Tibial nerve (tissue), 4 donors: ENCODE measurements around the gene SUMF1. TPM values are rescaled to one million over a fixed set of nuclear protein-coding genes. Genes with fewer than 3 reads are reported as not detected.
A peak's percentile ranks its signal among the peaks of the same experiment; 100 is the strongest.

ENCODE experiments used
- DNase-seq, 2 donors: peaks; one replicate each; pipeline ENCODE4 v3.0.0-alpha.2; 2019; ENCODE audit warnings: low spot score in 2 of 2
- H3K27ac ChIP-seq, 4 donors: fragments of 200-600 bp; sonication (generic) in 3 of 4; one replicate each; pipeline ENCODE4 v1.5.1; 2017 to 2019; ENCODE audit warnings: mild to moderate bottlenecking in 1 of 4
- H3K27me3 ChIP-seq, 2 donors: fragments of 200-600 bp; sonication (generic) in 1 of 2; one replicate each; pipeline versions ENCODE4 v1.5.1 to v1.6.0; 2017 to 2019
- H3K36me3 ChIP-seq, 3 donors: fragments of 200-600 bp; sonication (generic); one replicate each; pipeline ENCODE4 v1.5.1; 2018 to 2019
- H3K4me1 ChIP-seq, 4 donors: fragments of 200-600 bp; sonication (generic) in 3 of 4; one replicate each; pipeline ENCODE4 v1.5.1; 2017 to 2019
- H3K4me3 ChIP-seq, 4 donors: fragments of 200-600 bp; sonication (generic) in 3 of 4; one replicate each; pipeline ENCODE4 v1.5.1; 2017 to 2019; ENCODE audit warnings: mild to moderate bottlenecking in 1 of 4, moderate library complexity in 1 of 4
- H3K9me3 ChIP-seq, 4 donors: fragments of 200-600 bp; sonication (generic) in 3 of 4; one replicate each; pipeline ENCODE4 v1.5.1; 2017 to 2019
- CTCF ChIP-seq, 5 experiments: fragments of 200-600 bp in 3 of 5; fragments of 450-650 bp in 2 of 5; sonication (generic) in 3 of 5; IDR thresholded peaks; one replicate each; pipeline ENCODE4 v1.5.1; 2016 to 2019; ENCODE audit warnings: antibody characterized with exemption in 5 of 5, mild to moderate bottlenecking in 3 of 5, moderate library complexity in 2 of 5
- EP300 ChIP-seq, 2 donors: sonication (generic); formaldehyde crosslinking; IDR thresholded peaks; one replicate each; pipeline ENCODE4 v1.6.1; 2017; ENCODE audit warnings: antibody characterized with exemption in 2 of 2, mild to moderate bottlenecking in 1 of 2
- POLR2A ChIP-seq, 2 donors: fragments of 450-650 bp; IDR thresholded peaks; one replicate each; pipeline ENCODE4 v1.6.1; 2017; ENCODE audit warnings: antibody characterized with exemption in 2 of 2, mild to moderate bottlenecking in 2 of 2, moderate library complexity in 2 of 2
- WGBS, 2 donors: methylation state at CpG; one replicate each; pipeline ENCODE4 v1.1.5; 2018; 5-methylcytosine and 5-hydroxymethylcytosine counted together
- total RNA-seq, 4 donors: library from RNA; depleted of rRNA; stranded (reverse); fragments of >200 nt; gene quantifications; one replicate each; pipeline ENCODE4 v1.1.0, GENCODE V29; 2016

SUMF1 gene
- total RNA-seq, 4 donors from 2014 or later: 49.2 to 70.6 (median 63.8) TPM

- Histone ChIP-seq H3K36me3 (peaks cover 0 to 18% (median 0%) of the 10 kb centered on the region in 3 donors), H3K27me3 (no peaks in the 10 kb centered on the region), H3K9me3 (no peaks in the 10 kb centered on the region), H3K27ac (no peak overlapping the region), H3K4me3 (no peak overlapping the region), H3K4me1 (peaks cover 0 to 13% (median 10%) of the 10 kb centered on the region in 4 donors)
- 87 to 95% methylated on average over 12 of the region's 12 CpGs for WGBS, 2 donors
- no peak for DNase-seq
- TF ChIP-seq POLR2A (IDR thresholded peaks at IDR 0.05) (no peak), EP300 (IDR thresholded peaks at IDR 0.05) (no peak), CTCF (IDR thresholded peaks at IDR 0.05) (no peak)
Measured at GRCh38 chr3:4359805-4360502, 107.1 kb downstream of the SUMF1 start.

- peaks cover 0 to 18% (median 0%) of the 10 kb centered on the region in 3 donors for H3K36me3 ChIP-seq
- H3K27ac ChIP-seq: no peak overlapping the region
- peaks cover 0 to 13% (median 10%) of the 10 kb centered on the region in 4 donors for H3K4me1 ChIP-seq
- WGBS, 2 donors: 47 to 52% methylated on average over 4 of the region's 4 CpGs
- H3K4me3 ChIP-seq: no peak overlapping the region
- DNase-seq: no peak
- H3K27me3 ChIP-seq: no peaks in the 10 kb centered on the region
- no peaks in the 10 kb centered on the region for H3K9me3 ChIP-seq
- TF ChIP-seq POLR2A (IDR thresholded peaks at IDR 0.05) (no peak), CTCF (IDR thresholded peaks at IDR 0.05) (no peak), EP300 (IDR thresholded peaks at IDR 0.05) (no peak)
Measured at GRCh38 chr3:4358273-4358672, 108.8 kb downstream of the SUMF1 start.

- no peak for TF ChIP-seq POLR2A (IDR thresholded peaks at IDR 0.05)
- TF ChIP-seq CTCF (IDR thresholded peaks at IDR 0.05): no peak
- no peak for TF ChIP-seq EP300 (IDR thresholded peaks at IDR 0.05)
- H3K9me3 ChIP-seq: no peaks in the 10 kb centered on the region
- no peak for DNase-seq
- H3K27ac ChIP-seq: peak overlapping the region in 3 of 4 donors; percentile 15 to 58 (median 46)
- H3K4me3 ChIP-seq: no peak overlapping the region
- no peaks in the 10 kb centered on the region for H3K27me3 ChIP-seq
- WGBS, 2 donors: 51 to 62% methylated on average over 10 of the region's 10 CpGs
- peaks cover 0 to 13% (median 10%) of the 10 kb centered on the region in 4 donors for H3K4me1 ChIP-seq
- peaks cover 0 to 7% (median 0%) of the 10 kb centered on the region in 3 donors for H3K36me3 ChIP-seq
Measured at GRCh38 chr3:4356546-4357410, 110.3 kb downstream of the SUMF1 start.

- Histone ChIP-seq H3K4me1 (peaks cover 0 to 17% (median 11%) of the 10 kb centered on the region in 4 donors), H3K9me3 (no peaks in the 10 kb centered on the region), H3K36me3 (peaks cover 0 to under 1% (median 0%) of the 10 kb centered on the region in 3 donors), H3K4me3 (no peak overlapping the region), H3K27me3 (no peaks in the 10 kb centered on the region), H3K27ac (peak overlapping the region in 3 of 4 donors; percentile 15 to 58 (median 46))
- TF ChIP-seq POLR2A (IDR thresholded peaks at IDR 0.05) (no peak), CTCF (IDR thresholded peaks at IDR 0.05) (no peak), EP300 (IDR thresholded peaks at IDR 0.05) (no peak)
- WGBS, 2 donors: 56 to 60% methylated on average over 6 of the region's 6 CpGs
- DNase-seq: no peak
Measured at GRCh38 chr3:4356220-4356540, 110.9 kb downstream of the SUMF1 start.
